Lower leg skin (tissue), 3 donors: ENCODE data around the gene SKAP1.

Experiments
- POLR2A ChIP-seq, 2 donors: fragments of 450-650 bp; IDR thresholded peaks; one replicate each; pipeline ENCODE4 v1.6.1; 2016 to 2017; ENCODE audit warnings: antibody characterized with exemption in 2 of 2, mild to moderate bottlenecking in 1 of 2, moderate library complexity in 1 of 2
- TF ChIP-seq, protein P1 (sequence below), 3 donors: fragments of 450-650 bp; IDR thresholded peaks; one replicate each; pipeline ENCODE4 v1.5.1; 2016; ENCODE audit warnings: antibody characterized with exemption in 3 of 3, mild to moderate bottlenecking in 3 of 3, moderate library complexity in 2 of 3

DNA sequence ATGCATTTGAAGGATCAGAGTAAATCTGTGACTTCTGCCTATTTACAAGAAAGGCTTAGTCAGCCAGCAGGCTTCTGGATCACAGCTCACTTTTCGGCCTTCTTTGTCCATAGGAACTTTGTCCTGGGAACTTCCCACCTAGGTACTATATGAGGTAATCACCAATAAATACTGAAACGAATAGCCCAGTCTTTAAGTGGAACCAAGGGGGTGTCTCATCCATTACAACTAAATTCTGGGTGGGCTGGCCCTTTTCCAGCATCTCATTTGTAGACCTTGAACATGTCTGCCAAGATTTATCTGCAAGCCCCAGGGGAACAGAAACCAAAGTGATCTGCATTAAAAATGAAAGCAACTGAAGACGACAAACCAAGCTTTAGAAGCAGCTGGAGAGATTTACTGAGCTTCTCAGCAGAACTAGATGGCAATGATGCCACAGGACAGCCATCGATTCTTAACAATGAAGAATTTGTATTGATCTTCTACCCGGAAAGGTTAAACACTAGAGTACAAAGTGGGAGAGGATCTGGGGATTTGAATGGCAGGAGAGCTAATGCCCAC, 267.0 kb downstream of the SKAP1 start:
- TF ChIP-seq, protein P1, sequence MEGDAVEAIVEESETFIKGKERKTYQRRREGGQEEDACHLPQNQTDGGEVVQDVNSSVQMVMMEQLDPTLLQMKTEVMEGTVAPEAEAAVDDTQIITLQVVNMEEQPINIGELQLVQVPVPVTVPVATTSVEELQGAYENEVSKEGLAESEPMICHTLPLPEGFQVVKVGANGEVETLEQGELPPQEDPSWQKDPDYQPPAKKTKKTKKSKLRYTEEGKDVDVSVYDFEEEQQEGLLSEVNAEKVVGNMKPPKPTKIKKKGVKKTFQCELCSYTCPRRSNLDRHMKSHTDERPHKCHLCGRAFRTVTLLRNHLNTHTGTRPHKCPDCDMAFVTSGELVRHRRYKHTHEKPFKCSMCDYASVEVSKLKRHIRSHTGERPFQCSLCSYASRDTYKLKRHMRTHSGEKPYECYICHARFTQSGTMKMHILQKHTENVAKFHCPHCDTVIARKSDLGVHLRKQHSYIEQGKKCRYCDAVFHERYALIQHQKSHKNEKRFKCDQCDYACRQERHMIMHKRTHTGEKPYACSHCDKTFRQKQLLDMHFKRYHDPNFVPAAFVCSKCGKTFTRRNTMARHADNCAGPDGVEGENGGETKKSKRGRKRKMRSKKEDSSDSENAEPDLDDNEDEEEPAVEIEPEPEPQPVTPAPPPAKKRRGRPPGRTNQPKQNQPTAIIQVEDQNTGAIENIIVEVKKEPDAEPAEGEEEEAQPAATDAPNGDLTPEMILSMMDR (IDR thresholded peaks at IDR 0.05) = no peak
- TF ChIP-seq POLR2A (IDR thresholded peaks at IDR 0.05) = no peak
